Fibroblast of lung (primary cell): ENCODE measurements around the gene IL17RB. TPM values are rescaled to one million over a fixed set of nuclear protein-coding genes. Genes with fewer than 3 reads are reported as not detected.
A peak's percentile ranks its signal among the peaks of the same experiment; 100 is the strongest.

ENCODE experiments used
- DNase-seq, 2 donors: peaks; one replicate each; pipeline versions ENCODE4 v3.0.0 to v3.0.0-alpha.2; 2010; ENCODE audit warnings: low read depth in 2 of 2
- H2AFZ ChIP-seq: 2 replicates; pipeline ENCODE4 v1.5.1; 2012; ENCODE audit warnings: low read length, control low read depth, inconsistent platforms
- H3K27ac ChIP-seq: 2 replicates; pipeline ENCODE4 v1.5.1; 2011; ENCODE audit warnings: low read length, control low read depth; ENCODE audit not compliant: insufficient read depth
- H3K27me3 ChIP-seq: 2 replicates; pipeline ENCODE4 v1.5.1; 2011; ENCODE audit warnings: mild to moderate bottlenecking, low read length; ENCODE audit not compliant: control insufficient read depth, insufficient read depth
- H3K36me3 ChIP-seq: 2 replicates; pipeline ENCODE4 v1.5.1; 2011; ENCODE audit warnings: low read length; ENCODE audit not compliant: control insufficient read depth, insufficient read depth
- H3K4me1 ChIP-seq: 2 replicates; pipeline ENCODE4 v1.5.1; 2011; ENCODE audit warnings: low read length; ENCODE audit not compliant: control insufficient read depth, insufficient read depth; ENCODE audit errors: extremely low read depth
- H3K4me2 ChIP-seq: 2 replicates; pipeline ENCODE4 v1.5.1; 2011; ENCODE audit warnings: low read length, control low read depth; ENCODE audit not compliant: insufficient read depth; ENCODE audit errors: extremely low read depth
- H3K4me3 ChIP-seq, 4 experiments: fragments of 200-600 bp in 1 of 4; sonication (generic) in 1 of 4; replicated peaks in 1 of 4; 2 replicates each; pipeline ENCODE4 v1.5.1; 2011 to 2016; ENCODE audit warnings: low read length in 4 of 4, low read depth in 3 of 4, mild to moderate bottlenecking in 3 of 4, control low read depth in 2 of 4, inconsistent platforms in 1 of 4, mixed read lengths in 1 of 4; ENCODE audit not compliant: insufficient read depth in 1 of 4; ENCODE audit errors: control extremely low read depth in 1 of 4
- H3K79me2 ChIP-seq: 2 replicates; pipeline ENCODE4 v1.5.1; 2012; ENCODE audit warnings: mild to moderate bottlenecking, low read length, inconsistent platforms; ENCODE audit not compliant: control insufficient read depth, insufficient read depth
- H3K9ac ChIP-seq: 2 replicates; pipeline ENCODE4 v1.5.1; 2011; ENCODE audit warnings: mild to moderate bottlenecking, low read length, control low read depth; ENCODE audit not compliant: insufficient read depth
- H3K9me3 ChIP-seq: 2 replicates; pipeline ENCODE4 v1.5.1; 2012; ENCODE audit warnings: low read depth, low read length; ENCODE audit not compliant: control insufficient read depth, insufficient read depth
- H4K20me1 ChIP-seq: 2 replicates; pipeline ENCODE4 v1.5.1; 2011; ENCODE audit warnings: low read length; ENCODE audit not compliant: control insufficient read depth, insufficient read depth; ENCODE audit errors: extremely low read depth
- CTCF ChIP-seq, 2 donors: IDR thresholded peaks in 1 of 2; conservative IDR thresholded peaks in 1 of 2; 1 replicate in 1 of 2; 2 replicates in 1 of 2; pipeline ENCODE4 v1.5.1; 2011 to 2012; ENCODE audit warnings: low read length in 2 of 2, control low read depth in 1 of 2, inconsistent platforms in 1 of 2, low read depth in 1 of 2, mild to moderate bottlenecking in 1 of 2
- EZH2 ChIP-seq: IDR thresholded peaks from 2 replicates; pipeline ENCODE4 v1.5.1; 2012; ENCODE audit warnings: low read length, control low read depth, mild to moderate bottlenecking; ENCODE audit errors: missing control alignments
- polyA plus RNA-seq, 2 donors: library from polyadenylated mRNA; depleted of rRNA in 1 of 2; stranded (reverse) in 1 of 2; unstranded in 1 of 2; fragments of >200 nt; gene quantifications; 2 replicates each; pipeline ENCODE4 v1.2.1, GENCODE V29; 2011 to 2012; ENCODE audit warnings: missing spikeins in 1 of 2
- total RNA-seq: library from RNA; depleted of rRNA; stranded (reverse); fragments of >200 nt; gene quantifications from 2 replicates; pipeline ENCODE4 v1.2.1, GENCODE V29; 2014

The IL17RB gene
- total and polyA plus RNA-seq, 2 donors (not counting 1 experiment from before 2014, with no cell fraction given), result 0.32 to 0.33 TPM

GRCh38 chr3:53805463-53806159 is 40.8 kb upstream of the IL17RB start:
- no peaks in the 10 kb centered on the region for H4K20me1 ChIP-seq
- H3K27me3 ChIP-seq, result no peaks in the 10 kb centered on the region
- H3K4me1 ChIP-seq, result peaks cover 16% of the 10 kb centered on the region
- no peak overlapping the region for H2AFZ ChIP-seq
- DNase-seq, result no peak
- no peaks in the 10 kb centered on the region for H3K9me3 ChIP-seq
- H3K4me2 ChIP-seq, result no peak overlapping the region
- peak overlapping the region; percentile 72 for H3K27ac ChIP-seq
- no peak overlapping the region for H3K9ac ChIP-seq
- H3K36me3 ChIP-seq, result no peaks in the 10 kb centered on the region
- no peak overlapping the region for H3K4me3 ChIP-seq
- TF ChIP-seq CTCF (conservative IDR thresholded peaks at IDR 0.05 in 1 of 2, IDR thresholded peaks at IDR 0.05 in 1 of 2; ENCODE audit: low read depth in 1 of 2, low read length in 2 of 2) (no peak), EZH2 (no peak)
- no peaks in the 10 kb centered on the region for H3K79me2 ChIP-seq

GRCh38 chr3:53806182-53807116 is 39.9 kb upstream of the IL17RB start:
- Histone ChIP-seq H3K4me2 (peak overlapping the region; percentile 73), H3K9ac (peak overlapping the region; percentile 13), H4K20me1 (no peaks in the 10 kb centered on the region), H3K4me3 (no peak overlapping the region), H3K4me1 (peaks cover 16% of the 10 kb centered on the region), H3K36me3 (no peaks in the 10 kb centered on the region), H3K27me3 (no peaks in the 10 kb centered on the region), H3K27ac (peak overlapping the region; percentile 72), H3K9me3 (no peaks in the 10 kb centered on the region), H3K79me2 (no peaks in the 10 kb centered on the region), H2AFZ (peak overlapping the region; percentile 47)
- DNase-seq, result peak; percentile 28 to 88
- TF ChIP-seq CTCF (conservative IDR thresholded peaks at IDR 0.05 in 1 of 2, IDR thresholded peaks at IDR 0.05 in 1 of 2; ENCODE audit: low read depth in 1 of 2, low read length in 2 of 2) (no peak), EZH2 (no peak)

- no peak overlapping the region for H3K4me2 ChIP-seq
- no peaks in the 10 kb centered on the region for H3K36me3 ChIP-seq
- H3K9ac ChIP-seq, result no peak overlapping the region
- no peaks in the 10 kb centered on the region for H4K20me1 ChIP-seq
- no peaks in the 10 kb centered on the region for H3K9me3 ChIP-seq
- no peaks in the 10 kb centered on the region for H3K27me3 ChIP-seq
- no peak overlapping the region for H3K27ac ChIP-seq
- H3K79me2 ChIP-seq, result no peaks in the 10 kb centered on the region
- H3K4me1 ChIP-seq, result peaks cover 16% of the 10 kb centered on the region
- H2AFZ ChIP-seq, result no peak overlapping the region
- no peak overlapping the region for H3K4me3 ChIP-seq
- TF ChIP-seq CTCF (conservative IDR thresholded peaks at IDR 0.05 in 1 of 2, IDR thresholded peaks at IDR 0.05 in 1 of 2; ENCODE audit: low read depth in 1 of 2, low read length in 2 of 2), result no peak
- DNase-seq, result no peak
Measured at GRCh38 chr3:53807117-53807810, 39.1 kb upstream of the IL17RB start.
